Measurements from ENCODE around the gene MATN3. TPM values are rescaled to one million over a fixed set of nuclear protein-coding genes. Genes with fewer than 3 reads are reported as not detected.
A peak's percentile ranks its signal among the peaks of the same experiment; 100 is the strongest.

MATN3 gene
- total and polyA plus RNA-seq, 2 of the 13 experiments (the other 11 are each of a cell fraction or from before 2014, with no cell fraction given), result 36.1 to 208 TPM

GRCh38 chr2:20011276-20012031, 1.0 kb downstream of the MATN3 start (continued):
- 0 out of 2 replicates have a peak, but pooled peaks have one; percentile 18 for TF ChIP-seq SNAI1 (CRISPR knock-in tag; IDR thresholded peaks at IDR 0.05; ENCODE audit: borderline replicate concordance)
- no peak for TF ChIP-seq HOXD1 (CRISPR knock-in tag; IDR thresholded peaks at IDR 0.05)
- no peak for TF ChIP-seq TSC22D2 (CRISPR knock-in tag; IDR thresholded peaks at IDR 0.05; ENCODE audit: borderline replicate concordance)
- no peak for TF ChIP-seq ZNF296 (CRISPR knock-in tag; conservative IDR thresholded peaks at IDR 0.05)
- no peak for TF ChIP-seq ZKSCAN1 (IDR thresholded peaks at IDR 0.05; ENCODE audit: low read length)
- TF ChIP-seq ZNF816 (CRISPR knock-in tag; IDR thresholded peaks at IDR 0.05; ENCODE audit: borderline replicate concordance), result no peak
- TF ChIP-seq BRF2 (CRISPR knock-in tag; IDR thresholded peaks at IDR 0.05), result no peak
- peak; percentile 16; the same call in 1 of the 2 replicates for TF ChIP-seq IRF2 (CRISPR knock-in tag; IDR thresholded peaks at IDR 0.05)
- TF ChIP-seq, protein P1, sequence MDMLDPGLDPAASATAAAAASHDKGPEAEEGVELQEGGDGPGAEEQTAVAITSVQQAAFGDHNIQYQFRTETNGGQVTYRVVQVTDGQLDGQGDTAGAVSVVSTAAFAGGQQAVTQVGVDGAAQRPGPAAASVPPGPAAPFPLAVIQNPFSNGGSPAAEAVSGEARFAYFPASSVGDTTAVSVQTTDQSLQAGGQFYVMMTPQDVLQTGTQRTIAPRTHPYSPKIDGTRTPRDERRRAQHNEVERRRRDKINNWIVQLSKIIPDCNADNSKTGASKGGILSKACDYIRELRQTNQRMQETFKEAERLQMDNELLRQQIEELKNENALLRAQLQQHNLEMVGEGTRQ (IDR thresholded peaks at IDR 0.05; ENCODE audit: low read depth, low read length), result no peak
- TF ChIP-seq, protein P1 (CRISPR knock-in tag; IDR thresholded peaks at IDR 0.05; ENCODE audit: borderline replicate concordance), result no peak
- TF ChIP-seq, protein P2, sequence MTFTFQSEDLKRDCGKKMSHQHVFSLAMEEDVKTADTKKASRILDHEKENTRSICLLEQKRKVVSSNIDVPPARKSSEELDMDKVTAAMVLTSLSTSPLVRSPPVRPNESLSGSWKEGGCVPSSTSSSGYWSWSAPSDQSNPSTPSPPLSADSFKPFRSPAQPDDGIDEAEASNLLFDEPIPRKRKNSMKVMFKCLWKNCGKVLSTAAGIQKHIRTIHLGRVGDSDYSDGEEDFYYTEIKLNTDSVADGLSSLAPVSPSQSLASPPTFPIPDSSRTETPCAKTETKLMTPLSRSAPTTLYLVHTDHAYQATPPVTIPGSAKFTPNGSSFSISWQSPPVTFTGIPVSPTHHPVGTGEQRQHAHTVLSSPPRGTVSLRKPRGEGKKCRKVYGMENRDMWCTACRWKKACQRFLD (CRISPR knock-in tag; IDR thresholded peaks at IDR 0.05; ENCODE audit: borderline replicate concordance), result peak; percentile 57; the same call in 1 of the 2 replicates
- TF ChIP-seq TRIM24 (CRISPR knock-in tag; IDR thresholded peaks at IDR 0.05), result no peak
- TF ChIP-seq BCL6 (CRISPR knock-in tag; IDR thresholded peaks at IDR 0.05), result no peak
- no peak for TF ChIP-seq RCOR2 (CRISPR knock-in tag; IDR thresholded peaks at IDR 0.05)
- TF ChIP-seq PLRG1 (conservative IDR thresholded peaks at IDR 0.05), result no peak
- no peak for TF ChIP-seq HMGA1 (CRISPR knock-in tag; conservative IDR thresholded peaks at IDR 0.05)
- TF ChIP-seq PBX2 (CRISPR knock-in tag; IDR thresholded peaks at IDR 0.05), result no peak
- TF ChIP-seq MAF1 (CRISPR knock-in tag; IDR thresholded peaks at IDR 0.05; ENCODE audit: borderline replicate concordance), result no peak
- TF ChIP-seq MAFG (CRISPR knock-in tag; IDR thresholded peaks at IDR 0.05), result no peak
- TF ChIP-seq CBFB (CRISPR knock-in tag; IDR thresholded peaks at IDR 0.05), result 0 out of 2 replicates have a peak, but pooled peaks have one; percentile 12
- no peak for TF ChIP-seq HNF4A (CRISPR knock-in tag; IDR thresholded peaks at IDR 0.05)
- peak; percentile 18; the same call in 1 of the 2 replicates for TF ChIP-seq NRL (CRISPR knock-in tag; IDR thresholded peaks at IDR 0.05; ENCODE audit: borderline replicate concordance)
- 0 out of 2 replicates have a peak, but pooled peaks have one; percentile 5 for TF ChIP-seq ZNF510 (CRISPR knock-in tag; IDR thresholded peaks at IDR 0.05; ENCODE audit: low read depth)
- no peak for TF ChIP-seq TBP (CRISPR knock-in tag; IDR thresholded peaks at IDR 0.05)
- no peak for TF ChIP-seq STAG1 (CRISPR knock-in tag; IDR thresholded peaks at IDR 0.05)
- TF ChIP-seq ZNF605 (CRISPR knock-in tag; IDR thresholded peaks at IDR 0.05), result 0 out of 2 replicates have a peak, but pooled peaks have one; percentile 60
- TF ChIP-seq KDM6A (CRISPR knock-in tag; IDR thresholded peaks at IDR 0.05; ENCODE audit: low read depth), result no peak
- no peak for TF ChIP-seq NFKBIZ (CRISPR knock-in tag; IDR thresholded peaks at IDR 0.05)

Measured in HepG2 (cell line).